Ammon's horn (tissue), 1 donor: ENCODE measurements around the gene UXS1.

Experiments used
- DNase-seq: peaks from one replicate; pipeline ENCODE4 v3.0.0-alpha.2; 2016; ENCODE audit warnings: low spot score

The UXS1 gene

DNA sequence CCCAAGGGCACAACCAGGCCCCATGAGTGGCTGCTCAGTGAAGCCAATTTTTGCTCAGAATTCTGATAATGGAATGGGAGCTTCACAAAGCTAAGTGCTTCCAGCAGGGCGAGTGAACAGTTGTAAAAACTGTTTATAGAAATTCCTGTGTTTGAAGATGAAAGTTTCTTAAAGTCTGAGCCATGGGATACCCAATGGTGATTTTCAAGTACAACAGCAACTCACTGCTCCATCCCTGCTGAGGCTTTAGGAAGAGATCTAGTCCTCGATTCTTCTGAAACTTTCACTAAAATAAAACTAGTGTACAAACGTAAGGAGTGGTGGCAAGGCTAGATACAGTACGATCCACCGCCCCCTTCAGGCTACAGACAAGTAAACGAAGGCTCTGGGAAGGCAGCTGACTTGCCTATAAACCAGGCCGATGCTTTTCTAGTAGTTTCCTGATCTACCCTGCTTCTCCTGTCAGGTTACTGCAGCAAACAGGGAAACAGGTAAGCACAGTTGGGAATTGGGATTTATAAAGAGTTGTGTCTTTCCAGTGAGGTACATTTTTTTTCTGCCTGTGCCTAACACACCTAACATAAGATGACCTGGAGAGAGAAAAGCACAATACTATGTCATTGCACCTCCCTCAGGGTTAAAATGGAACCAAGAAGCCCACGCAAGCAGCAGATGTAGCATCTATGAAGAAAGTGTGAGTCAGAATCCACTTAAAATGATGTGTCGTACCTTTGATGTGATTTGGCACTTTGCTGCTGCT, 108.7 kb downstream of the UXS1 start:
- no peak for DNase-seq

GRCh38 chr2:106080959-106081358, 113.1 kb downstream of the UXS1 start:
- DNase-seq: no peak

DNA sequence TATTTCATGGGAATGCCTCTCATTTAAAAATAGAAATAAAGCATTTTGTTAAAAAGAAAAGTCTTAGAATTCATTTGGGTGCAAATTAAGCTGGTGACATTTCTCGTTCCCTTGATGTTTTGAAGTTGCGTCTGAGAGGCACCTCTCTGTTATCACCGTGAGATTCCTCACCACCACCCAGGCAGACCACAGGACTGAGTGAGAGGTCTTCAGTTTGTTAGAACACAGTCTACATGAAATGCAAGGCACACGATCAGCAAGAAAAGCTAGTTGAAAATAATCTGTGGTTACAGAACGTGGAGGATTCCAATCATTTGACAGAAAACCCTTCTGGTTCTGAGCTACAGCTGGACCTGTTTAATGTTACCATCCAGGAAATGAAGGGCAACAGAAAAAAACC, 116.0 kb downstream of the UXS1 start:
- no peak for DNase-seq

DNA sequence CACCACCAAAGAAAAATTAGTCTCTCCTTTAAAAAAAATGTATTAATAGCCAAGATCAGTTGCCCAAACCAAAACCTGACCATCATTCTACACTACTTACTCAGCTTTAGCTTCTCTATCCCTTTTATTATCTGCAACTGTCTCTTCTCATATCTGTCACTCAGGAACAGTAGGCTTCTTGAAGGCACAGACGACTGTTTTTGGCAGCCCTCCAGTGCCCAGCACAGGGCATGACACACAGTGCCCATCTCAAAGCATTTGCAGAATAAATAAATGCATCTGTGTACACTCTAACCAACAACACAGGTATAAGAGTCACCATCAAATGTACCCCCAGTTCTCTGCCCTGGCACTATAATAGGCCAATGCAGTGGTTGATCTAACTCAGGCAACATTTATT, 117.2 kb downstream of the UXS1 start:
- DNase-seq: no peak

- DNase-seq: no peak
These were observed 119.1 kb downstream of the UXS1 start for GRCh38 chr2:106075048-106075447.

DNA sequence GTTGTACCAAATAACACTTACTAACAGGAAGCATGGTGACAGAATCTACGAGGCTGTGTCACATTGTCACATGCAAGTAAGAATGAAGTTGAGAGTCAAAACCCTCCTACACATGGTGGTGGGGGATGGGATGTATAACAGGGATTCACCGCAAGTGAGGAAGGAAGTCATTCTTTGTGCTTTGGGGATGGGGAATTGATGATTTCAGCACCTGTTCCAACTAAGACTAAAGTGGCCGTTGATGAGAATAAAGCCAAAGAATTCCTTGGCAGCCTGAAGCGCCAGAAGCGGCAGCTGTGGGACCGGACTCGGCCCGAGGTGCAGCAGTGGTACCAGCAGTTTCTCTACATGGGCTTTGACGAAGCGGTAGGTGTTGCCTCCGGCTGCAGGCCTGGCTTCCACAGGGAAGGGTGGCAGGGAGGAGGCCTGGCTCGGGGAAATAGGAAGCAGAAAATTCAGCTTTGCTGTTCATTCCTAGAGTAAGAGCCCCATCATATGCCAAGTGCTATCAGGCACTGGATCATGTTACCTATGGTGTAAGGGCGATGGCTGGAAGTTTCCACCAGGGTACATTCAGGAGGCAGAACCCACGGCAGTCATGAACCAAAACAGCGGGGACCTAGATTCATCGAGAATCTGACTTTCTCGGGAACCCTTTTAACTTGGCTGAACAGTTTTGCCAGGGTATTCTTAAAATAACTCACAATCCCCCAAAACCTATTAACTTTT, 120.3 kb downstream of the UXS1 start:
- DNase-seq: no peak

DNA sequence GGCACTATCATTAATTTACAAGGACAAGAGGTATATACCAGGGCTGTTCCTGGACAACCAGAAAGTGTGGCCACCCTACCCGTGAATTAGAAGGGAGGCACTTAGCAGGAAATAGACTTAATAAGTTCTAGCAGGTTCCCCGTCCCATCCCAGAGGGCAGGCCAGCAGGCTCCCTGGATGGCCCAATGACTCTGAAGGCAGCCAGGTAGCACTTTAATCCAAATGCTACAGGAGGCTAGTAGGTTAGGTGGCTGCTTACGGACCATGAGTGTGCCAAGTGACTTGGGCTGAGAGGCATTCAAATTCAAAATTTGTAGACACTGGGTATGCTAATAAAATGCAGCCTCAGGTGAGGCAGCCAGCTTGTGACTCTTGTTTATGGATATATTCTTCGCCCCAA, 123.9 kb downstream of the UXS1 start:
- DNase-seq: no peak

DNA sequence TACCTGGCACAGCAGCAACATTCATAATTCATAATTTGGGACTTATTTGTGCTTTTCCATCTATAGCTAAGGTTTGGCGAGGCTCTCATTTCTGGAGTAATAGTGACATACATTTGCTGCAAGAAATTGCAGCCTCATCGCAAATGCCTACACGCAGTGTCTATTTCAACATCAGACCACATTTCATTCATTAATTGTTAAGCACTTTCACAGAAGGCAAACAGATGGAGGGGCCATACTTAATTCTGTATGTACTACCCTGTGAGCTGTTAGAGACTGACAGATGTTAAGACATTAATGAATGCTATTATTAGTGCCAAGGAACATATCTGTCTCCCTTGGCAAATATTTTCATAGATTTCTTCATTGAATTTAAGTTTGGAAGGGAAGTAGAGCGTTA, 125.7 kb downstream of the UXS1 start:
- no peak for DNase-seq

DNA sequence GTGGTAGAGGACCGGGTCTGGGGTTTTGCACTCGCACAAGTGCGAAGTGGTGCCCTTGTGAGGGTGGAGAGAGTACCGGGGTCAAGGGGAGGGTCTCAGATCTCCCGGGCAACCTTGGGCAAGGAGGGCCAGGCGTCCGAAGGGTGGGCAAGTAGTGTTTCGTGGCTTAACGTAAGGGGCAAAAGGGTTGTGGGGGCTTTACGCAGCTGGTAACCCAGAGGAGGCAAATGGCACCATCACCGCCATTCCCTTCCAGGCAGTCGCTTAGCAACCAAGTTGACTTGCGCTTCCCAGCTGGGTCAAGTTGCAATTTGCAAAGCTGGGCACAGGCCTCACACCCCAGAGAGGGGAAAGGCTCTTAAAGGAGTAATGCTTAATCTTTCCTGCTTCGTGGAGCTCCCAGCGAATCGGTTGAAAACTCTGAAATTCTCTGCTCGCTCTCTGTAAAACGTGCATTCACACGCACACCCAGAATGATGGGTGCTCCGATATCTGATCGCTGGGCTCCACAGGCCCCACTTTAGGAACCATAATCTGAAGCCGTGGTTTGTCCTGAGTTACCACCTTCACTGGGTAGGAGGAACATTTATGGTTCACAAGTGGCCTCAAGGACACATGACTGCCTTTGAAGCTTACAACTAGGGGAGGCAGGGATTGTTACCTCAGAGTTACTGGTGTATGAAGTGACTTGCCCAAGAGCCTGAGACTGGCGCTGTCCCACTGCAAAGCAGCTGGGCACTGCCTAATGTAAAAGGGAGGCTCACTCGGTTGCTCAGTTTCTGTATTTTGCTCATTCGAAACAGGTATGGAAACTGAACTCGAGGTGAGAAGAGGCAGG, 127.9 kb downstream of the UXS1 start:
- peak; percentile 22 for DNase-seq

GRCh38 chr2:106065268-106065982, 128.7 kb downstream of the UXS1 start:
- no peak for DNase-seq

GRCh38 chr2:106063181-106063580, 130.9 kb downstream of the UXS1 start:
- DNase-seq: no peak

DNA sequence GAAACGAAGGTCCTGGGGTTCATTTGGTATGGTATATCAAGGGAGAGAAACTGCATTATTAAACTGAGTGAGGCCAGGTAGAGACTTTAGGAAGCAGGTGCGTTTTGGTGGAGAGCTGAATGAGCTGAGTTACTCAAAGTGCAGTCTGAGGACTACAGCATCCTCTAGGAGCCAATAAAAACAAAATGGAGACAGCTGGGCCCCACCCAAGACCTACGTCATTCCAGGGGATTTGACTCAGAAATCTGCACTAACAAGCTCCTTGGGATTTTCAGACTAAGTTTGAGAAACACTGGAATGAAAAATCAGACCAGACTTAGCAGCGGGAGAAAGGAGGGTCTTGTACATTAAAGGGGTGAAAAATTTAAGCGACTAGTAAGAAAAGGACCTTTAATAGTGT, 131.5 kb downstream of the UXS1 start:
- DNase-seq: no peak

DNA sequence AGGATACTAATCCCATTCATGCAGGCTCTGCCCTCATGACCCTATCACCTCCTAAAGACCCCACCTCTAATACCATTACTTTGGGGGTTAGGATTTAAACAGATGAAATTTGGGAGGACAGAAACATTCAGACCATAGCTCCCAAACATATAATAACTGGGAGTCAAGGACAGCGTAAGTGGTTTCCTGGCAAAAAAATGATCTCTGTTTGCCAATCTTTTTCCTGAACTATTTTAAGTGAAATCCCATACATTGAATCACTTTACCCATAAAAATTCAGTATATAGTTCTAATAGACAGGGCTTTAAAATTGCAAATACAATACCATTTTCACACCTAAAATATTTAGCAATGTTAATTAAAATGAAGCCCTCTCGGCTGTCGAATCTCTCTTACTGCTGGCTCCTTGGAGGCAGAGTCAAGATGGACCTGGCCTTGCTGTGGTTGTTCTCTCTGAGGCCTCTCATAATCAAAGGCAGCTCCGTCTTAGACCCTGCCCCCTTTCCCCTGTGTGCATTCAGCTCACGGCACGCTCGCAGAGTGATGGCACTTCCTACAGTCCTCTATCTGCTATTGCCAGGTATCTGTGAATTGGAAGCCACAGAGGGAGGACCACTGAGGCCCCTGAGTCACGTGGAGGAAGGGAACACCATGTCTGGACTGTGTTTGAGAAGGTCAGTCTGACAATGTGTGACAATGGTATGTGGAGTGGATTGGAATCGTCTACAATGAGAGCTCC, 132.3 kb downstream of the UXS1 start:
- DNase-seq: no peak

- no peak for DNase-seq
These were observed 134.6 kb downstream of the UXS1 start for GRCh38 chr2:106059416-106060065.

DNA sequence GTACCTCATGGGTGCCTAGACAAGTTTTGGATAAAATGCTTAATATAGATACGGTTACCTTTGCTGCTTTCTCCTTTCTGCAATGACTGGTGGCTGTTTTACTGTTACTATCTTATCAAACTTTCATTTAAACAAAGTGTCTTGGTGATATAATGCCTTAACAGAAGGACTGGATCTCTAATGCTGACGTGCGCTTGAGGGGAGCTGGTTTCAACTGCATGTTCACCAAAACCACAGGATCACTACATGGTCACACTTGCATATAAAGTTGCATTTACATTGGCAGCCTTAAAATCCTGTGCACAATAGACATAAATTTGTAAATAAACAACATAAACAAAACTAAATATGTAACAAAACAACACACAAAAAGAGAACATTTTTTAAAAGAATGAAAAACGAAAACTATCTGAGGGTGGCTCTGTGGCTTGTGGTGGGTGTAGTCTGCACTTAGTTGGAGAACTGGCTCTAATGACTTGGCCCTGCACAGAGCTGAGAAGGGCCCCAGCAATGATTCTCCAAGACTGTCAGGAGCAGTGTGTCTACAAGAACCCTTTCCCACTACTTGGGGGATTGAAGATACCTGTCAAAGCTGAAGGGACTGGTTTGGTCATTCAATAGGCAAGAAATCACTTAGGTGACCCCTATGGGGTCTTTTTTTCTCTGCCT, 135.5 kb downstream of the UXS1 start:
- DNase-seq: no peak

- no peak for DNase-seq
These were observed 136.9 kb downstream of the UXS1 start for GRCh38 chr2:106057206-106057605.

- no peak for DNase-seq
These were observed 139.0 kb downstream of the UXS1 start for GRCh38 chr2:106054880-106055655.

- DNase-seq: no peak
These were observed 139.8 kb downstream of the UXS1 start for GRCh38 chr2:106054321-106054720.

- no peak for DNase-seq
These were observed 140.5 kb downstream of the UXS1 start for GRCh38 chr2:106053581-106053980.

- DNase-seq: no peak
These were observed 141.0 kb downstream of the UXS1 start for GRCh38 chr2:106053116-106053515.
